Measurements from ENCODE around the gene TLX3.

Gene TLX3

DNA sequence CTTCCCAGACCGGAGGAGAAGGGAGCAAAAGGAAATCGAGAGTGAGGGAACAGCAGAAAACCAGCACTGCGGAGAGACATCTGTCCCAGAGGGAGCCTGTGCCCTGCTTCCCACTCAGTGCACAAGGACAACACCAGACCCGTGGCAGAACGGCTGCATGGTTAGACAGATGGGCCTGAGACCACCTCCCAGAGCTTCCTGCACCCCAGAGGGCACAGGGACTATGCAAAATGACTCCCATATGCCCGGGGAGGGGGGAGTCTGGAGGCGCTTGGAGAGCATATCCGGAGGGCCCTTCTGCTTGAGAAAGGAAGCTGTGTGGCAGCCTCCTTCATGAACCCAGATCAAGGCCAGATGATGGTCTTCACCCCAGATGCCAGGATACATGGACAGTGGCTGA lies 26.6 kb downstream of the TLX3 start:
- no peak for TF ChIP-seq CTCF (conservative IDR thresholded peaks at IDR 0.05)
- no peak overlapping the region for H3K27ac ChIP-seq

DNA sequence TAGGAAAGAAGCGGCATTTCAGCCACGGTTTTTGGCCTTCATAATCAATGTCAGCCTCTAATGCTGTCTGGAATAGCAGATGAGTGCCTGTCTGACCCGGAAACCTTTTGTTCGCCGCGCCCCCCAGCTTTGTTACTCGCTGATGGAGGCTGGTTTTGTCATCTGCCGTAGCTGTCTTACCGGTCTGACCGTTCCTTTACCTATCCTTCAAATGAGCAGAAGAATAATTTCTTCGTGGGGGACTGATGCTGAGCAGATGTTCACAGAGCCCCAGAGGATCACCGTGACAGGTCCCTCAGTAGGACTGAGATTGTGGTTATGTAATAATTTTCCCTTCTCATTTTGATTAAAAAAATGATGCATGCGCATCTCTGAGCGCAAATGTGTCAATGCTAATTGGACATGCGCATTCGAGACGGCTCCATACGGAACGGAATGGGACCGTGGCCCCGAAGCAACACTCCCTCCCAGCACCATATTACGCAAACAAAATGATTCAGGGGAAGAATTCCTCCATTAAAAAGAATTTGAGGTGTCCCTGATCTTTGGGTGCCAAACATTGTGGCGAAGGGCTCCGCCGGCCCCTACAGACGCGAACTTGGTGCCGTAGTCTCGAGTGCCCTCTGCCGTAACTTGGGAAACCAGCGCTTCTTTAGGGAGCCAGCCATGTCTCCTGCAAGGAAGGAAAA lies 27.6 kb downstream of the TLX3 start:
- H3K27ac ChIP-seq, result peak overlapping the region; percentile 37
- peak; percentile 76 for TF ChIP-seq CTCF (conservative IDR thresholded peaks at IDR 0.05)

GRCh38 chr5:171337210-171337569 lies 28.1 kb downstream of the TLX3 start:
- peak overlapping the region; percentile 37; the same call in 1 of the 2 replicates for H3K27ac ChIP-seq
- TF ChIP-seq CTCF (conservative IDR thresholded peaks at IDR 0.05), result peak; percentile 29

- H3K27ac ChIP-seq, result no peak overlapping the region
- no peak for TF ChIP-seq CTCF (conservative IDR thresholded peaks at IDR 0.05)
Observed at GRCh38 chr5:171340042-171340441, 31.0 kb downstream of the TLX3 start.

- no peak for TF ChIP-seq CTCF (conservative IDR thresholded peaks at IDR 0.05)
- H3K27ac ChIP-seq, result no peak overlapping the region
Observed at GRCh38 chr5:171340491-171340890, 31.4 kb downstream of the TLX3 start.

DNA sequence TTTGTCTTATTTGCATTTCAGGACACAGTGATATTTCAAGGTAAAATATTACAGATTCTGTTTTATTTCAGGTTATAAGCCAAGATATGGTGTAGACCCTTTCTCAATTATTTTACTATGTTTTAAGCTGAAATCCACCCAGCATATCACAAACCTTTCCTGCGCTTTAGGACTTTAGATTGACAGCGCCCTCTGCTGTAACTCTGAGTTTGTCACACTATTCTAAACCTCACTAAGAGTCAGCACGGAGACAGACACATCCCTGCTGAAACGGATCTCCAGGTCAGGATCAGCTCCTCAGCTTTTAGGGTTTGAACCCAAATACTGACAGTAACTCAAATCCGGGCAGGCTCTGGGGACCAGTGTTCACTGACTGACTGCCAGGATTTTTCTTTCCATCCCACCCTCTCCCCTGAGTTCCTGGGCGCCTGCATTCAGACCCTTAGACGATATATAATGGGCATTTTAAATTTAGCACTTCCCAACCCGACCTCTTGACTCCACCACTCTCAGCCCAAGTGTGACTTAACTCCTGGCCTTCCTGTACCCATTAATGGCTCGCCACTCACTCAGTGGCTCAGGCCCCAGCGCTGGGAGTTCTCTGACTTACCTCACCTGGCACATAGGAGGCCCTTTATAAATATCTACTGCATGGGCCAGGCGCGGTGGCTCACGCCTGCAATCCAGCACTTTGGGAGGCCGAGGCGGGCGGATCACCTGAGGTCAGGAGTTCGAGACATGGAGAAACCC lies 33.5 kb downstream of the TLX3 start:
- H3K27ac ChIP-seq, result no peak overlapping the region
- TF ChIP-seq CTCF (conservative IDR thresholded peaks at IDR 0.05), result peak; percentile 75

DNA sequence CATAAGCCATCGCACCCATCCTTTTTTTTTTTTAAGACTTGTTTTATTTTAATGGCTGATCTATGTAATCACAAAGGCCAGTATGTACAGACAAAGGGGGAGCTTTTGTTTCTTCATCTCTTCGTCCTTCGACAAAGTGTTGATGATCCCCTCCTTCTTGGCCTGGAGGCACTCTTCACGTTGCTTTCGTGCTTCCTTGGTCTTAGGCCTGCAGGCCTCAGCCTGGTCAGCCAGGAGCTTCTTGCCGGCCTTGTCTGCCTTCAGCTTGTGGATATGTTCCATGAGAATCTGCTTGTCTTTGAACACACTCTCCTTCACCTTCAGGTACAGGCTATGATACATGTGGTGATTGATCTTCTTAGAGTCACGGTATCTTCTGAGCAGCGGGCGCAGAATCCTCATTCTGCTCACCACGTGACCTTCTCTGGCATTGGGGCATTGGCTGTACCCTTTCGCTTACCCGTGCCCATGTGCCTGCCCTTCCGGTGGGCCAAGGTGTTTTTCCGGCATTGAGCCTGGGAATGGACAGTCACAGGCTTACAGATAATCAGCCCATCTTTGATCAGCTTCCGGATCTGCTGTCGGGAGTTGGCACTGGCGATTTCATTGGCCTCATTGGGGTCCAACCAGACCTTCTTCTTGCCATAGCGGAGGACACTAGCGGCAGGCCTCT lies 36.0 kb downstream of the TLX3 start:
- H3K27ac ChIP-seq, result no peak overlapping the region
- no peak for TF ChIP-seq CTCF (conservative IDR thresholded peaks at IDR 0.05)
